GM19455 (cell line): ENCODE measurements around the gene HCST.

Source experiments
- ATAC-seq: cut with Tn5 transposase; IDR thresholded peaks from one replicate; pipeline ENCODE4 v1.9.1; 2021; ENCODE audit not compliant: unreplicated experiment

The HCST gene

GRCh38 chr19:35935911-35936737 lies 33.8 kb downstream of the HCST start, which contains the start of gene LRFN3:
Gene LRFN3 (plus strand): TSS chr19:35936374. CDS start chr19:35939426, 3,052 bp downstream.
- no peak for ATAC-seq

DNA sequence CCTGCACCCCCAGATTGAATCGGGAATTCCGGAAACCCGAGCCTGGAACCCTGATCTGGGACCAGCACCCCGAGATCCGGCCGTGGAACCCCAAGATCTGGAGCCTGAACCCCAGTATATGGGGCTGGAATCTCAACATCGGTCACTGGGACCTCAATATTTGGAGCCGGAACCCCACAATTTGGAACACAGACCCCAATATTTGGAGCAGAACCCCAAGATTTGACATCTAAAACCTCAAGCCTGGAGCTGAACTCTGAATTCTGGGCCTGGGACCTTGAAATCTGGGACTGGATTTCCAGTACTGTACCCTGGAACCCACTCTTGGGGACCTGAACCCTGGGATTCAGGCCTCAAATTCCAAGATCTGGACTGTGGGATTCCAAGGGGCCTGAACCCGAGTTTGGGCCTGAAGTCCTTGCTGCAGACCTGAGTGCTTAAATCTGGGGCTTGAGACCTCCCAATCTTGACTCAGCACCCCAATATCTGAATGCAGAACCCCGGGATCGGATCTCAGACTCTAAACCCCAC lies 34.5 kb downstream of the HCST start:
- no peak for ATAC-seq

GRCh38 chr19:35937345-35938281 lies 35.3 kb downstream of the HCST start:
- no peak for ATAC-seq

DNA sequence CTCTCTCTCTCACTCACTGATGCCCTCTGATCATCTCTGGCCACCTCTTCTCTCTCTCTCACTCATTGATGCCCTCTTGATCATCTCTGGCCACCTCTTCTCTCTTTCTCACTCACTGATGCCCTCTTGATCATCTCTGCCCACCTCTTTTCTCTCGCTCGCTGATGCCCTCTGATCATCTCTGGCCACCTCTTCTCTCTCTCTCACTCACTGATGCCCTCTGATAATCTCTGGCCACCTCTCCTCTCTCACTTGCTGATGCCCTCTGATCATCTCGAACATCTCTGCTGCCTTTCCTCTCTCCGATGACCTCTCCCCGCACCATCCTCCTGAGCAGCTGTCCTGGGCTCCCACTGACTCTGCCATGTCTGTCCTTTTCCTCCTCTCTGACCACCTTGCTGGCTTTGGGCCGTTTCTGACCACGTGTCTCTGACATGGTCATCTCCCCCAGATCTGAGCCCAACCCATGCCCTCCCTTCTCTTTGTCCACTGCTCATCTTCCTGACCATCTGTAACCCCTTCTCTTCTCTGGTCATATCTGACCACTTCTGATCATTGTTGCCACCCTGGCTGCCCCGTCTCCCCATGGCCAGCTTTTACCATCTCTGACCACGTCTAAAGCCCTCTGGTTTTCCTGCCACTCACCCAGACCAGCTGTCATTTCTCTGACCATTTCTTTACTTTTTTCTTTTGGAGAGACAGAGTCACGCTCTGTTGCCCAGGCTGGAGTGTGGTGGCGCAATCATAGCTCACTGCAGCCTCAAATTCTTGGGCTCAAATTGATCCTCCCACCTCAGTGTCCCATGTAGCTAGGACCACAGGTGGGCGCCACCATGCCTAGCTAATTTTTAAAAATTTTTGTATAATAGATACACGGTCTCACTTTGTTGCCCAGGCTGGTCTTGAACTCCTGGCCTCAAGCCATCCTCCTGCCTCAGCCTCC lies 36.2 kb downstream of the HCST start:
- no peak for ATAC-seq

GRCh38 chr19:35939307-35940077 lies 37.2 kb downstream of the HCST start:
- ATAC-seq: no peak

DNA sequence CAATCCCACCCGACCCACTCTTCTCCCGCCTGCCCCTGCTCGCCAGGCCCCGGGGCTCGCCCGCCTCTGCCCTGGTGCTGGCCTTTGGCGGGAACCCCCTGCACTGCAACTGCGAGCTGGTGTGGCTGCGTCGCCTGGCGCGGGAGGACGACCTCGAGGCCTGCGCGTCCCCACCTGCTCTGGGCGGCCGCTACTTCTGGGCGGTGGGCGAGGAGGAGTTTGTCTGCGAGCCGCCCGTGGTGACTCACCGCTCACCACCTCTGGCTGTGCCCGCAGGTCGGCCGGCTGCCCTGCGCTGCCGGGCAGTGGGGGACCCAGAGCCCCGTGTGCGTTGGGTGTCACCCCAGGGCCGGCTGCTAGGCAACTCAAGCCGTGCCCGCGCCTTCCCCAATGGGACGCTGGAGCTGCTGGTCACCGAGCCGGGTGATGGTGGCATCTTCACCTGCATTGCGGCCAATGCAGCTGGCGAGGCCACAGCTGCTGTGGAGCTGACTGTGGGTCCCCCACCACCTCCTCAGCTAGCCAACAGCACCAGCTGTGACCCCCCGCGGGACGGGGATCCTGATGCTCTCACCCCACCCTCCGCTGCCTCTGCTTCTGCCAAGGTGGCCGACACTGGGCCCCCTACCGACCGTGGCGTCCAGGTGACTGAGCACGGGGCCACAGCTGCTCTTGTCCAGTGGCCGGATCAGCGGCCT lies 37.9 kb downstream of the HCST start:
- no peak for ATAC-seq

DNA sequence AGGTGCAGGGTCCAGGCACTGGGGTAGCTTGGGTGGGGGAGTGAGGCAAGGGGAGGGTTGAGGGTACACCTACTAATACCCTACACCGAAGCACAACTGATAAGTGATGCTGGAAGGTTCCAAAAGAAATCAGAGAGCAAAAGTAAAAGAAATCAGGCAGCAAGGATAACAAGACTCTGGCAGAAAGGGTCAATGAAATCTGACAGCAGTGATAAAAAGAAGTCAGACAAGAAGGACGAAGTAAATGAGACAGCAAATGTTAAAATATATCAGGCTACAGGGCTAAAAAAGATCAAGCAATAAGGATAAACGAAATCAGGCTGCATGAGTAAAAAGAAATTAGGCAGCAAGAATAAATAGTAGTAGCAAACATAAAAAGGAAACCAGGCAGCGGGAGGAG lies 38.5 kb downstream of the HCST start:
- no peak for ATAC-seq

GRCh38 chr19:35942235-35942634 lies 39.9 kb downstream of the HCST start:
- ATAC-seq: no peak

GRCh38 chr19:35943321-35944301 lies 41.3 kb downstream of the HCST start:
- ATAC-seq: no peak

- no peak for ATAC-seq
Observed at GRCh38 chr19:35944556-35944955, 42.2 kb downstream of the HCST start.

- no peak for ATAC-seq
Observed at GRCh38 chr19:35945121-35945790, 42.9 kb downstream of the HCST start.

DNA sequence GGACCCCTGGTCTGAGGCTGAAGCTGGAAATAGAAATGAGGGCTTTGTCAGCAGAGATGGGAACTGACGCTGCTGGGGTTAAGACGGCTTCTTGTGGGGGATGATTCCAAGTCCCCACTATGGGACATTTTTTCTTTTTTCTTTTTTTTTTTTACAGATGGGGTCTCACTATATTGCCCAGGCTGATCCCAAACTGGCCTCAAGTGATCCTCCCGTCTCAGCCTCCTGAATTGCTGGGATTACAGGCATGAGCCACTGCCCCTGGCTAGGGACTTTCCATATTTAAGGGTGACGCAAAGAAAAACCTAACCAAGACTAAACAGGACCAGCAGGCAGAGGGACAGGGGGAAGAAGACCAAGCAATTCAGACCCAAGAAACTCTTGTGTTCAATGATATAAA lies 43.9 kb downstream of the HCST start:
- ATAC-seq: no peak

DNA sequence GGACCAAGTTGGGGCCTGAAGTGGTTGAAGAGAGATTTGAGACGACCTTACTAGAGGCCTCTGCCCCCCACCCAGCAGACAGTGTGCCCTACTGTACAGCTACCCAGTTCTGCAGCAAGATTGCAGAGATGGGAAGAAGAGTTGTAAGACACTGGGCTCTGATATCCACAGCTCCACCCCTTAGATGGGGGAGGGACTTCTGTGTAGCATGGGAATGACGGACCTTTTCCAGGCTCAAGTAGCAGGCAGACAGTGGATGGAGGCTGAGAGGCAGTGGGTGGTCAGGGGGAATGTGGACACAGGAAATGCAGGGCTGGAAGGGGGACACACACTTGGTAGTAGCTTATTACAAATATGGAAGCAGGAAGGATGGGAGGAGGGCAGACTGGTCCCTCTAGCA lies 46.8 kb downstream of the HCST start:
- no peak for ATAC-seq
